Chondrocyte (in vitro differentiated cells): ENCODE data around the gene GRHL3. TPM values are rescaled to one million over a fixed set of nuclear protein-coding genes. Genes with fewer than 3 reads are reported as not detected.

Experiments
- DNase-seq: peaks from one replicate; pipeline ENCODE4 v3.0.0; 2021; ENCODE audit warnings: mixed read lengths, low spot score
- H3K27ac Mint-ChIP-seq: one replicate; pipeline ENCODE4 v1.8.0; 2021; ENCODE audit warnings: mild to moderate bottlenecking, moderate library complexity, mixed read lengths; ENCODE audit not compliant: unreplicated experiment
- H3K27me3 Mint-ChIP-seq: 2 replicates; pipeline ENCODE4 v1.8.0; 2021; ENCODE audit warnings: low read depth, mixed read lengths
- H3K36me3 Mint-ChIP-seq: 2 replicates; pipeline ENCODE4 v1.8.0; 2021; ENCODE audit warnings: low read depth, mixed read lengths
- H3K4me1 Mint-ChIP-seq: 2 replicates; pipeline ENCODE4 v1.8.0; 2021; ENCODE audit warnings: low read depth, mild to moderate bottlenecking, mixed read lengths
- H3K4me3 Mint-ChIP-seq: one replicate; pipeline ENCODE4 v1.8.0; 2021; ENCODE audit warnings: mild to moderate bottlenecking, moderate library complexity, mixed read lengths; ENCODE audit not compliant: unreplicated experiment
- H3K9me3 Mint-ChIP-seq: 2 replicates; pipeline ENCODE4 v1.8.0; 2021; ENCODE audit warnings: low read depth, mixed read lengths
- total RNA-seq: library from RNA; stranded (reverse); gene quantifications from 3 replicates; pipeline ENCODE4 v1.2.1, GENCODE V29; 2021
- TF ChIP-seq, protein P1 (sequence below): fragments of 200-600 bp; sonication (generic); IDR thresholded peaks from 2 replicates; pipeline ENCODE4 v1.5.0; 2021; ENCODE audit warnings: antibody characterized with exemption, mild to moderate bottlenecking, moderate library complexity

Gene GRHL3
- total RNA-seq, 1 donor from 2014 or later, result 0.07 TPM

DNA sequence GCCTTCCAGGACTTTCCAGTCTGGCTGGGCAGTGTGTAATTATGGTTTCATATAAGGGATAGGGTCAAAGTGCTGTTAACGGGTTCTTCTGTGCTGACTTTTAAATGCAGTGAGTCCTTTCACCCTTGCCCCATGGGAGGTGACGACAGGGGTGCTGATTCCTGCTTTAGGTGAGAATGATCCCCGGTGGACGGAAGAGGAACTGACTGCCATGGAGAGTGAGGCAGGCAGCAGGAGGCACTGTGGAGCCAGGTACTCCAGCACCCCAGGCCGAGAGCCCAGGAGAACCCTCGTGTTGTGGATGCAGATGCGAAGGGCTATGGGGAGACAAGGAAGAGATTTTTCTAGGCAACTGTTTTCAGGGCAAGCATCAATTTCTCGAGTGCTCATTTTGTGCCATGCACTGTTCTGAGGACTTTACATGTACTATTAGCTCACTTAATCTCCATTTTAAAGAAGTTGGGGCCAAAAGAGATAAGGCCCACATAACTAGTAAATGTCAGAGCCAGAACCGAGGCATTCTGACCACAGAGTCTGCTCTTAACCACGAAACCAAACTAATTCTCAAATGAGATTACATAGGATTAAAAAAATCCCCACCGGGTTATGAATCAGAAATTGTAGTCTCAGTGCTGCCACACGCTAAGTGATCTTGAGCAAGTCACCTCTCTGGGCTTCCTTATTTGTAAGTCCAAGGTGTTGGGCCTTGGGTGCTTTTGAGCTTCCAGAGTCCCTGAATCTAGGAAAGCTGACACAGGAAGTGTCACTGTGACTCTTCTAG is 66.2 kb downstream of the GRHL3 start:
- no peaks in the 10 kb centered on the region for H3K9me3 Mint-ChIP-seq
- DNase-seq, result no peak
- no peak overlapping the region for H3K27ac Mint-ChIP-seq
- TF ChIP-seq, protein P1, sequence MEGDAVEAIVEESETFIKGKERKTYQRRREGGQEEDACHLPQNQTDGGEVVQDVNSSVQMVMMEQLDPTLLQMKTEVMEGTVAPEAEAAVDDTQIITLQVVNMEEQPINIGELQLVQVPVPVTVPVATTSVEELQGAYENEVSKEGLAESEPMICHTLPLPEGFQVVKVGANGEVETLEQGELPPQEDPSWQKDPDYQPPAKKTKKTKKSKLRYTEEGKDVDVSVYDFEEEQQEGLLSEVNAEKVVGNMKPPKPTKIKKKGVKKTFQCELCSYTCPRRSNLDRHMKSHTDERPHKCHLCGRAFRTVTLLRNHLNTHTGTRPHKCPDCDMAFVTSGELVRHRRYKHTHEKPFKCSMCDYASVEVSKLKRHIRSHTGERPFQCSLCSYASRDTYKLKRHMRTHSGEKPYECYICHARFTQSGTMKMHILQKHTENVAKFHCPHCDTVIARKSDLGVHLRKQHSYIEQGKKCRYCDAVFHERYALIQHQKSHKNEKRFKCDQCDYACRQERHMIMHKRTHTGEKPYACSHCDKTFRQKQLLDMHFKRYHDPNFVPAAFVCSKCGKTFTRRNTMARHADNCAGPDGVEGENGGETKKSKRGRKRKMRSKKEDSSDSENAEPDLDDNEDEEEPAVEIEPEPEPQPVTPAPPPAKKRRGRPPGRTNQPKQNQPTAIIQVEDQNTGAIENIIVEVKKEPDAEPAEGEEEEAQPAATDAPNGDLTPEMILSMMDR, result peak; percentile 62
- no peak overlapping the region for H3K4me3 Mint-ChIP-seq
- H3K36me3 Mint-ChIP-seq, result peaks cover 3% of the 10 kb centered on the region
- H3K27me3 Mint-ChIP-seq, result no peaks in the 10 kb centered on the region
- peaks cover 21% of the 10 kb centered on the region for H3K4me1 Mint-ChIP-seq

DNA sequence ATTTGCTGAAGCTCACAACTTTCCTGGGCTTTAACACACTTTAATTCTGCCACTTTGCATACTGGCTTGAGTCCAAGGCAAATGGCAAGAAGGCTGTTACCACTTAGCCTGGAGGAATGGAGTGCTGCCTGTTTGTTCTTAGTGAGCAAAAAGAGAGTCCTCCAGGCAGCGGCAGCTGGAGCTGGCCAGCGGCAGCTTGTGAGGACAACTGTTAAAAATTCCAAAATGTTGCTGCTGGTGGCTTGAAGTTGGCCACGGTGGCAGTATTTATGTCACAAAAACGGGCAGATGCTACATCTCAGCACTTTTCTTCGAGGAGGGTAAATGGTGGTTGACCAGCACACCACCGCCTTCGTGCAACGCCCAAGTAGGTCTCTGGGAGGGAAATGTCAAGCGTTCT is 67.1 kb downstream of the GRHL3 start:
- Mint-ChIP-seq H3K36me3 (peaks cover 3% of the 10 kb centered on the region), H3K4me1 (peaks cover 23% of the 10 kb centered on the region), H3K4me3 (no peak overlapping the region), H3K9me3 (no peaks in the 10 kb centered on the region), H3K27ac (no peak overlapping the region), H3K27me3 (no peaks in the 10 kb centered on the region)
- TF ChIP-seq, protein P1, result no peak
- peak; percentile 39 for DNase-seq

DNA sequence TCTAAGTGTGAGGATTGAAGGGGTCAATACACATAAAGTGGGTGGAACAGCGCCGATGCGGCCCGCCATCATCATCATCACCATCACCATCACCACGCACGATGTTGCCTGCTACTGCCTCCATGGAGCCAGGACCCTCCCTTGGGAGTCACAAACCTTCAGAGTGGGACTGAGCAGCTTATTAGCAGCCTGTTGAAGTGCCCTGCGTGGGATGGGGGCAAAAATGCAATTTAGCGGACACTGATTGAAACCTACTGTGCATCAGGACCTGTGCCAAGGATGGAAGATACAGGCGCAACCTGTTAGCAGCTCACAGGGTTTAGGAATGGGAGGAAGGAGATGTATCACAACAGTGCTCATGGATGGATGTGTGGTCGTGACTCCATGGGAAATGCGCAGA is 67.8 kb downstream of the GRHL3 start:
- TF ChIP-seq, protein P1, result no peak
- Mint-ChIP-seq H3K9me3 (no peaks in the 10 kb centered on the region), H3K4me3 (no peak overlapping the region), H3K36me3 (peaks cover 3% of the 10 kb centered on the region), H3K4me1 (peaks cover 30% of the 10 kb centered on the region), H3K27me3 (no peaks in the 10 kb centered on the region), H3K27ac (peak overlapping the region; percentile 43)
- peak; percentile 30 for DNase-seq

DNA sequence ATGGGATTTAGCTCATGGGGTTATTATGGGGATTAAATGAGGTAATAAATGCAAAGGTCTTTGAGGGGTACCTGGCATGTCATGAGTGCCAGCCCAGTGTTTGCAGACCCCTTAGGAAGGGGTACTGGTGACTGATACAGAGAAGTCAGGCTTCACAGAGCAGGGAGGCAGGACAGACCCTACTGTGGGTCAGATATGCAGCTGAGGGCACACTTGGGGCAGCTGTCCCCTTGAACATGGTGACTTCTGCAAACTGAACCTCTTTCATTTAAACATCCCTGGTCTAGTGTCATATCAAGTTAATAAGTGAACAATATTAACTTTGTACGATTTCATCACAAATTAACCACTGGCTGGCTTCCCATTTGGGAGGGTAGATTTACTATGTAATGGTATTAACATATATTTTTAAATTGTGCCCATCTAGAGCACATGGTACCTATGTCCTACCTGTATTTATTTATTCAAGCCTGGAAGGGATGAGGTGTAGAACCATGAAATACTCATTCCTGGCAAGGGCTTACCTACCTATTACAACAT is 68.5 kb downstream of the GRHL3 start:
- Mint-ChIP-seq H3K36me3 (peaks cover 3% of the 10 kb centered on the region), H3K4me3 (no peak overlapping the region), H3K4me1 (peaks cover 35% of the 10 kb centered on the region), H3K27me3 (no peaks in the 10 kb centered on the region), H3K27ac (no peak overlapping the region), H3K9me3 (no peaks in the 10 kb centered on the region)
- TF ChIP-seq, protein P1, result no peak
- DNase-seq, result no peak

DNA sequence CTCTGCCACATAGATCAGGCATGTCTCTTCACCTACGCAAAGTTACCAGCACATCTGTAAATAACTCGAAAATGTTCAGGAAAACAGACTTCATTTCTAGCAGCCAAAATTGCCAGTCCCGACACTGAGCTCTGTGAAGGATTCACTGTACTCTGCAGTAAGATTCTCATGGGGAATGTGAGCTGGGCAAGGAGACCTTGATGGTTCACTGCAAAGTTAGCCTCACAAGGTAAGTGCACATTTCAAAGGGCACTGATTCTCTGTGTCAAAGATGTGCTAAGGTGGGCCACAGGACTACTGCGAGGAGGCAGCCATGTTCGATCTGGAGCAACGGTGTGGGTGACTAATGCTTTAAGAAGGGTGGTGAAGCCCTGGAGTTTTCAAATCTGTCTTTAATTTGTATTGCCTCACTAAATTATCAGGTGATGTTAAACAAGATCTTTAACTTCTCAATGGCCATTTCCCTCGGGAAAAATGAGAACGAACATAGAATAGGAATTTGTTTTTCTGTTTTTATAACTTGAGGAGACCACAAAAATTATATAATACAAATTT is 69.3 kb downstream of the GRHL3 start:
- TF ChIP-seq, protein P1, result no peak
- Mint-ChIP-seq H3K27ac (no peak overlapping the region), H3K4me1 (peaks cover 40% of the 10 kb centered on the region), H3K4me3 (no peak overlapping the region), H3K9me3 (no peaks in the 10 kb centered on the region), H3K27me3 (no peaks in the 10 kb centered on the region), H3K36me3 (peaks cover 1% of the 10 kb centered on the region)
- DNase-seq, result no peak
